Mesodermal cell (in vitro differentiated cells): ENCODE measurements around the gene GXYLT2.

Experiments used
- H3K27ac ChIP-seq: 2 replicates; pipeline ENCODE4 v1.7.0; 2013; ENCODE audit warnings: mild to moderate bottlenecking, low read depth, low read length, moderate library complexity; ENCODE audit not compliant: severe bottlenecking
- H3K36me3 ChIP-seq: 2 replicates; pipeline ENCODE4 v1.7.1; 2013; ENCODE audit warnings: mild to moderate bottlenecking, low read length, moderate library complexity; ENCODE audit not compliant: control insufficient read depth, insufficient read depth
- H3K4me1 ChIP-seq: one replicate; pipeline ENCODE4 v1.7.1; 2013; ENCODE audit warnings: mild to moderate bottlenecking, low read length; ENCODE audit not compliant: insufficient read depth, control insufficient read depth, poor library complexity, severe bottlenecking
- H3K4me3 ChIP-seq: 2 replicates; pipeline ENCODE4 v1.7.0; 2013; ENCODE audit warnings: low read length, control low read depth, mild to moderate bottlenecking; ENCODE audit not compliant: insufficient read depth, poor library complexity, severe bottlenecking; ENCODE audit errors: extremely low read depth
- H3K9me3 ChIP-seq: 2 replicates; pipeline ENCODE4 v1.7.1; 2013; ENCODE audit warnings: mild to moderate bottlenecking, low read length, moderate library complexity; ENCODE audit not compliant: control insufficient read depth
- WGBS, 2 experiments: methylation state at CpG; one replicate each; pipeline ENCODE4 v1.1.5; 2013; ENCODE audit warnings: missing lambda C conversion rate in 2 of 2; ENCODE audit not compliant: insufficient coverage in 2 of 2; 5-methylcytosine and 5-hydroxymethylcytosine counted together

Gene GXYLT2

DNA sequence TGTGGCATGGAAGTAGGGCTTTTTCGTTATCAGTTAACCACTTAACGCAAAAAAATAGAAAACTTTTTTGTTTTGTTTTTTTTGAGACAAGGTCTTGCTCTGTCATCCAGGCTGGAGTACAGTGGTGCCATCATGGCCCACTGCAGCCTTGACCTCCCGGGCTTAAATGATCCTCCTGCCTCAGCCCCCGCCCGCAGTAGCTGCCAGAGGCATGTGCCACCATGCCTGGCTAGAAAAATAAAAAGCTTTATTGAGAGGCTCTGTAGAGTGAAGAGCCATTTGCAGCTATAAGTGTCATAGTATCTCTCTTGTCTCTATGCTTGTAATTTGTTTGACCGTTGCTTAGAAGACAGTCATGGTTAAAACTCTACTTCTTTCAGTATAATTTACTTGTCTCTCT lies 122.3 kb downstream of the GXYLT2 start:
- Histone ChIP-seq H3K4me1 (no peaks in the 10 kb centered on the region), H3K4me3 (no peak overlapping the region), H3K27ac (no peak overlapping the region), H3K9me3 (no peaks in the 10 kb centered on the region), H3K36me3 (peaks cover 83% of the 10 kb centered on the region)
- WGBS, 2 experiments: 88 to 100% methylated on average over 4 to 5 of the region's 6 CpGs

- peaks cover 55% of the 10 kb centered on the region for H3K36me3 ChIP-seq
- H3K4me3 ChIP-seq: no peak overlapping the region
- no peaks in the 10 kb centered on the region for H3K9me3 ChIP-seq
- WGBS, 2 experiments: 80 to 89% methylated on average over 3 to 4 of the region's 4 CpGs
- H3K4me1 ChIP-seq: no peaks in the 10 kb centered on the region
- H3K27ac ChIP-seq: no peak overlapping the region
These were observed 130.5 kb downstream of the GXYLT2 start for GRCh38 chr3:73018298-73018697.

- no peak overlapping the region for H3K4me3 ChIP-seq
- no peak overlapping the region for H3K27ac ChIP-seq
- H3K4me1 ChIP-seq: no peaks in the 10 kb centered on the region
- peaks cover 54% of the 10 kb centered on the region for H3K36me3 ChIP-seq
- H3K9me3 ChIP-seq: no peaks in the 10 kb centered on the region
- no CpG with 5 or more reads among the region's 5 CpGs for WGBS, 2 experiments
These were observed 131.1 kb downstream of the GXYLT2 start for GRCh38 chr3:73018790-73019441.

- Histone ChIP-seq H3K4me1 (no peaks in the 10 kb centered on the region), H3K4me3 (no peak overlapping the region), H3K36me3 (peaks cover 43% of the 10 kb centered on the region), H3K27ac (no peak overlapping the region), H3K9me3 (peaks cover 5% of the 10 kb centered on the region)
- WGBS, 2 experiments: 40% methylated on average over 1 of the region's 4 CpGs; no CpG with 5 or more reads in 1 of the 2 experiments
These were observed 133.5 kb downstream of the GXYLT2 start for GRCh38 chr3:73021301-73021835.

DNA sequence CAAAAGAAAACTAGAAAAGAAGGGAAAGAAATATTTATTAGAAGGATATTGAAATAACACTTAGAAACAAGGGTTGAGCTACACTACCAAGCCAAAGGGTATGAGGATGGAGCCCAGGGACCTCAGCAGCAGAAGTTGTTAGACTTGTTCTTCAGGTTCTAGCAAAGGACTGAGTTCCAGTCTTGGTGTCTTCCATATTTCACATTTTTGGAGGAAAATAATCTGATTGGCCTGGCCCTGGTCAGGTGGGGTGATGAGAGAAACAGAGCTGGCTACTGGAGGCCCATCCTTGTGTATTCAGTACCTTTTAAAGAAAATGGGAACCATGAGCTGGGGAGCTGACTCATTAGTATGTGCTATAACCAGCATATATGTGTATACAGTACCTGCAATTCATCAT lies 137.0 kb downstream of the GXYLT2 start:
- Histone ChIP-seq H3K9me3 (peaks cover 5% of the 10 kb centered on the region), H3K36me3 (peaks cover 40% of the 10 kb centered on the region)

DNA sequence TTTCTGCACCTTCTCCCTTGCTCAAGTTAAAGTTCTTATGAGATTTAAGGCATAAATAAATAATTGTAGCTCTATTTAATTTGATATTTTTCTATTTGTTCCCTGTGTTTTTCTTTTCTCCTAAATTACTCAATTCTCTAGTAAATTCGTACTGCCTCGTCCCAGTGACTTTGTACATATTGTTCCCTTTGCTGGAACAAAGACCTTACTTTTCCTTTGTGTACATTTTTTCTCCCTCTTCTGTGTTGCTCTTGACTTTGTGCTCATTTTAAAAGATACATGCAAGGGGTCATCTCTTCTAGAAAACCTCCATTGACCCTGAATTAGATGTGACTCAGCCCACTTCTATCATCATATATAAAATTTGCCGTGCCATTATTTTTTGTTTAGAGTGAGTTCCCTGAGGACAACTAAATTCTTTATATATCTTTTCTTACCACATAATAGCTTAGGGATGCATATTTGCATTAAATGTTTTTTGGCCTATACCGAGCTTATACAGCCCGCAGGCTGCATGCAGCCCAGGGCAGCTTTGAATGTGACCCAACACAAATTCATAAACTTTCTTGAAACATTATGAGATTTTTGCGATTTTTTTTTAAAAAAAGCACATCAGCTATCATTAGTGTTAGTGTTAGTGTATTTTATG lies 138.4 kb downstream of the GXYLT2 start:
- no peak overlapping the region for H3K4me3 ChIP-seq
- peaks cover 5% of the 10 kb centered on the region for H3K9me3 ChIP-seq
- H3K27ac ChIP-seq: no peak overlapping the region
- 83% methylated on average over 4 of the region's 6 CpGs; no CpG with 5 or more reads in 1 of the 2 experiments for WGBS, 2 experiments
- H3K4me1 ChIP-seq: no peaks in the 10 kb centered on the region
- peaks cover 41% of the 10 kb centered on the region for H3K36me3 ChIP-seq

More for the DNA sequence above, 137.0 kb downstream of the GXYLT2 start:
- Histone ChIP-seq H3K4me3 (no peak overlapping the region), H3K27ac (no peak overlapping the region), H3K4me1 (no peaks in the 10 kb centered on the region)
